ENCODE data around the gene FAM151B. TPM values are rescaled to one million over a fixed set of nuclear protein-coding genes. Genes with fewer than 3 reads are reported as not detected.

The FAM151B gene
- total and polyA plus RNA-seq, 2 donors (not counting 1 experiment from before 2014, with no cell fraction given): 1.1 TPM; not detected in 1

DNA sequence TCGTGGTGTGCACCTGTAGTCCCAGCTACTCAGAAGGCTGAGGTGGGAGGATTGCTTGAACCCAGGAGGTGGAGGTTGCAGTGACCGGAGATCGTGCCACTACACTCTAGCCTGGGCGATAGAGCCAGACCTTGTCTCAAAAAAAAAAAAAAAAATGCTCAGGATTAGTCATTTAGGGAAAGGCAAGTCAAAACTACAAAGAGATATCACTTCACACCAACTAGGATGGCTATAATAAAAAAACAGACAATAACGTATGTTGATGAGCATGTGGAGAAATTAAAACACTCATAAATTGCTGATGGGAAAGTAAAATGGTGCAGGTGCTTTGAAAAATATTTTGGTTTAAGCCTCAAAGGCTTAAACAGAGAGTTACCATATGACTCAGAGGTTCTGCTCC is 88.5 kb downstream of the FAM151B start:
- Histone ChIP-seq H3K9ac (ENCODE audit: low read length) (no peak overlapping the region), H3K4me1 (ENCODE audit: control insufficient read depth in 2 of 2, insufficient read depth in 2 of 2, low read length in 2 of 2) (no peaks in the 10 kb centered on the region), H3K9me3 (ENCODE audit: control extremely low read depth in 1 of 3, control insufficient read depth in 2 of 3, insufficient read depth in 1 of 3, low read length in 2 of 3) (peaks cover 0 to 1% (median 0%) of the 10 kb centered on the region in 3 donors), H3K27me3 (replicated peaks in 1 of 4; ENCODE audit: control extremely low read depth in 1 of 4, control insufficient read depth in 3 of 4, insufficient read depth in 4 of 4, low read length in 3 of 4) (peaks cover 0 to 21% (median 11%) of the 10 kb centered on the region in 4 experiments), H3K79me2 (ENCODE audit: control insufficient read depth, insufficient read depth, low read length) (no peaks in the 10 kb centered on the region), H3K36me3 (replicated peaks in 1 of 2; ENCODE audit: control extremely low read depth in 1 of 2, control insufficient read depth in 1 of 2, extremely low read depth in 1 of 2, insufficient read depth in 2 of 2, low read length in 1 of 2) (no peaks in the 10 kb centered on the region), H3K4me2 (replicated peaks; ENCODE audit: low read depth, low read length, poor library complexity, severe bottlenecking) (no peak overlapping the region), H3K4me3 (ENCODE audit: control extremely low read depth in 1 of 5, extremely low read depth in 1 of 5, insufficient read depth in 1 of 5, low read depth in 2 of 5, low read length in 4 of 5) (no peak overlapping the region), H2AFZ (ENCODE audit: insufficient read depth, low read depth, low read length, poor library complexity, severe bottlenecking) (no peak overlapping the region), H4K20me1 (ENCODE audit: control insufficient read depth, insufficient read depth, low read length, poor library complexity, severe bottlenecking) (no peaks in the 10 kb centered on the region), H3K27ac (ENCODE audit: low read length in 2 of 2) (no peak overlapping the region)
- CTCF ChIA-PET: no interaction called here
- Mint-ChIP-seq H3K4me1 (peaks cover under 1% of the 10 kb centered on the region), H3K4me3 (no peak overlapping the region), H3K27me3 (peaks cover 41% of the 10 kb centered on the region), H3K27ac (no peak overlapping the region), H3K9me3 (ENCODE audit: insufficient read depth) (peaks cover 4% of the 10 kb centered on the region)
- DNase-seq (no peak), ATAC-seq (ENCODE audit: low read depth) (no peak)
- TF ChIP-seq, protein P1, sequence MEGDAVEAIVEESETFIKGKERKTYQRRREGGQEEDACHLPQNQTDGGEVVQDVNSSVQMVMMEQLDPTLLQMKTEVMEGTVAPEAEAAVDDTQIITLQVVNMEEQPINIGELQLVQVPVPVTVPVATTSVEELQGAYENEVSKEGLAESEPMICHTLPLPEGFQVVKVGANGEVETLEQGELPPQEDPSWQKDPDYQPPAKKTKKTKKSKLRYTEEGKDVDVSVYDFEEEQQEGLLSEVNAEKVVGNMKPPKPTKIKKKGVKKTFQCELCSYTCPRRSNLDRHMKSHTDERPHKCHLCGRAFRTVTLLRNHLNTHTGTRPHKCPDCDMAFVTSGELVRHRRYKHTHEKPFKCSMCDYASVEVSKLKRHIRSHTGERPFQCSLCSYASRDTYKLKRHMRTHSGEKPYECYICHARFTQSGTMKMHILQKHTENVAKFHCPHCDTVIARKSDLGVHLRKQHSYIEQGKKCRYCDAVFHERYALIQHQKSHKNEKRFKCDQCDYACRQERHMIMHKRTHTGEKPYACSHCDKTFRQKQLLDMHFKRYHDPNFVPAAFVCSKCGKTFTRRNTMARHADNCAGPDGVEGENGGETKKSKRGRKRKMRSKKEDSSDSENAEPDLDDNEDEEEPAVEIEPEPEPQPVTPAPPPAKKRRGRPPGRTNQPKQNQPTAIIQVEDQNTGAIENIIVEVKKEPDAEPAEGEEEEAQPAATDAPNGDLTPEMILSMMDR (IDR thresholded peaks at IDR 0.05): no peak
- TF ChIP-seq EZH2 (IDR thresholded peaks at IDR 0.05; ENCODE audit: borderline replicate concordance, insufficient read depth, low read depth, low read length, poor library complexity, severe bottlenecking): no peak
- 62% methylated on average over 3 of the region's 5 CpGs for WGBS (ENCODE audit: insufficient coverage)
- intact Hi-C loops (cut with micrococcal nuclease): no loop called here
- POLR2A ChIA-PET: no interaction called here

DNA sequence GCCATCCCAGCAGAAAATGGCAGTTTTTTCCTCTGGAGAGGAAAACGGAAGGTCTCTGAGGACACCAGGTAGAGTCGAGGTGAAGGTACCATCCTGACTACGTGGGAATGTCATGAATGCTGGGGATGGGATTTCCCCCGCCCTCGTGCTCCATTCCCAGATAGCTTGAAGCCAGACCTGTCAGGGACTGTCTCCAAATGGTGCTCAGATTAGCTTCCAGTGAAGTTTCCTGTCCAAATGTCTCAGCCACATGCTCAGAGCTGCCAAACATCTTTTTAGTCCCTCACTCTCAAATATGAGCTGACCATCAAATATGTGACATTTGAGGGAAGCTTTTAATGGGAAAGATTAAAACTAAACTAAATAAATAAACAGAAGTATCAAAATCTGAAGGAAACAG is 89.8 kb downstream of the FAM151B start:
- H2AFZ ChIP-seq (ENCODE audit: insufficient read depth, low read depth, low read length, poor library complexity, severe bottlenecking): no peak overlapping the region
- H3K27ac Mint-ChIP-seq: no peak overlapping the region

More for the DNA sequence above, 89.8 kb downstream of the FAM151B start:
- no peak overlapping the region for H3K27ac ChIP-seq (ENCODE audit: low read length in 2 of 2)
- TF ChIP-seq, protein P1 (IDR thresholded peaks at IDR 0.05): no peak
- TF ChIP-seq EZH2 (IDR thresholded peaks at IDR 0.05; ENCODE audit: borderline replicate concordance, insufficient read depth, low read depth, low read length, poor library complexity, severe bottlenecking): no peak
- H3K79me2 ChIP-seq (ENCODE audit: control insufficient read depth, insufficient read depth, low read length): no peaks in the 10 kb centered on the region
- no peak for ATAC-seq (ENCODE audit: low read depth)
- Mint-ChIP-seq H3K9me3 (ENCODE audit: insufficient read depth) (peaks cover 4% of the 10 kb centered on the region), H3K27me3 (peaks cover 28% of the 10 kb centered on the region), H3K4me3 (no peak overlapping the region), H3K4me1 (no peaks in the 10 kb centered on the region)
- H3K27me3 ChIP-seq (replicated peaks in 1 of 4; ENCODE audit: control extremely low read depth in 1 of 4, control insufficient read depth in 3 of 4, insufficient read depth in 4 of 4, low read length in 3 of 4): peaks cover 0 to 11% (median 5%) of the 10 kb centered on the region in 4 experiments
- no peaks in the 10 kb centered on the region for H3K36me3 ChIP-seq (replicated peaks in 1 of 2; ENCODE audit: control extremely low read depth in 1 of 2, control insufficient read depth in 1 of 2, extremely low read depth in 1 of 2, insufficient read depth in 2 of 2, low read length in 1 of 2)
- POLR2A ChIA-PET: no interaction called here
- WGBS (ENCODE audit: insufficient coverage): 57% methylated on average over 5 of the region's 5 CpGs
- peaks cover 0 to 1% (median 0%) of the 10 kb centered on the region in 3 donors for H3K9me3 ChIP-seq (ENCODE audit: control extremely low read depth in 1 of 3, control insufficient read depth in 2 of 3, insufficient read depth in 1 of 3, low read length in 2 of 3)
- H4K20me1 ChIP-seq (ENCODE audit: control insufficient read depth, insufficient read depth, low read length, poor library complexity, severe bottlenecking): no peaks in the 10 kb centered on the region
- DNase-seq: no peak
- H3K9ac ChIP-seq (ENCODE audit: low read length): no peak overlapping the region
- no peak overlapping the region for H3K4me3 ChIP-seq (ENCODE audit: control extremely low read depth in 1 of 5, extremely low read depth in 1 of 5, insufficient read depth in 1 of 5, low read depth in 2 of 5, low read length in 4 of 5)
- H3K4me1 ChIP-seq (ENCODE audit: control insufficient read depth in 2 of 2, insufficient read depth in 2 of 2, low read length in 2 of 2): no peaks in the 10 kb centered on the region
- H3K4me2 ChIP-seq (replicated peaks; ENCODE audit: low read depth, low read length, poor library complexity, severe bottlenecking): no peak overlapping the region
- CTCF ChIA-PET: no interaction called here
- intact Hi-C loops (cut with micrococcal nuclease): no loop called here
